Activated CD4-positive, alpha-beta T cell treated with anti-CD3 and anti-CD28 coated beads for 36 hours (primary cell): ENCODE results near the gene MAP3K14. TPM values are rescaled to one million over a fixed set of nuclear protein-coding genes. Genes with fewer than 3 reads are reported as not detected.

Source experiments
- ATAC-seq: fragments of 200-7000 bp; cut with Tn5 transposase; one replicate; pipeline ENCODE4 v1.10.0; 2021; ENCODE audit warnings: mild to moderate bottlenecking, moderate library complexity
- CTCF ChIA-PET: fragments of 350-600 bp; sonication (Branson Sonifier 250); formaldehyde crosslinking; loops from one replicate; lab custom pipeline; 2021; ENCODE audit warnings: antibody characterized with exemption; lab: Charles Lee
- POLR2A ChIA-PET: fragments of 350-600 bp; sonication (Branson Sonifier 250); formaldehyde crosslinking; loops from one replicate; lab custom pipeline; 2021; ENCODE audit warnings: antibody characterized with exemption, inconsistent platforms; lab: Charles Lee
- DNase-seq: peaks from one replicate; pipeline ENCODE4 v3.0.0-alpha.2; 2020
- H3K27ac Mint-ChIP-seq: one replicate; pipeline ENCODE4 v1.8.0; 2021; ENCODE audit warnings: mixed read lengths
- H3K27me3 Mint-ChIP-seq: one replicate; pipeline ENCODE4 v1.8.0; 2021; ENCODE audit warnings: mixed read lengths
- H3K36me3 Mint-ChIP-seq: one replicate; pipeline ENCODE4 v1.8.0; 2021; ENCODE audit warnings: low read depth, mixed read lengths
- H3K4me1 Mint-ChIP-seq: one replicate; pipeline ENCODE4 v1.8.0; 2021; ENCODE audit warnings: mixed read lengths
- H3K4me3 Mint-ChIP-seq: one replicate; pipeline ENCODE4 v1.8.0; 2021; ENCODE audit warnings: mild to moderate bottlenecking, moderate library complexity, mixed read lengths
- H3K9me3 Mint-ChIP-seq: one replicate; pipeline ENCODE4 v1.8.0; 2021; ENCODE audit warnings: low read depth, mixed read lengths
- intact Hi-C, 2 experiments: fragments of 100-400 bp; cut with DNase I in 1 of 2; cut with micrococcal nuclease in 1 of 2; formaldehyde crosslinking; loops; one replicate each; pipeline versions ENCODE4 v1.14.2 to v1.15.1; 2022 to 2024; cut with DNase I, micrococcal nuclease
- total RNA-seq, 2 experiments: library from RNA; stranded (reverse); gene quantifications; one replicate each; pipeline ENCODE4 v1.2.3, GENCODE V29; 2021

The MAP3K14 gene
- total RNA-seq, 2 experiments from 2014 or later: 50.3 to 52.5 TPM

DNA sequence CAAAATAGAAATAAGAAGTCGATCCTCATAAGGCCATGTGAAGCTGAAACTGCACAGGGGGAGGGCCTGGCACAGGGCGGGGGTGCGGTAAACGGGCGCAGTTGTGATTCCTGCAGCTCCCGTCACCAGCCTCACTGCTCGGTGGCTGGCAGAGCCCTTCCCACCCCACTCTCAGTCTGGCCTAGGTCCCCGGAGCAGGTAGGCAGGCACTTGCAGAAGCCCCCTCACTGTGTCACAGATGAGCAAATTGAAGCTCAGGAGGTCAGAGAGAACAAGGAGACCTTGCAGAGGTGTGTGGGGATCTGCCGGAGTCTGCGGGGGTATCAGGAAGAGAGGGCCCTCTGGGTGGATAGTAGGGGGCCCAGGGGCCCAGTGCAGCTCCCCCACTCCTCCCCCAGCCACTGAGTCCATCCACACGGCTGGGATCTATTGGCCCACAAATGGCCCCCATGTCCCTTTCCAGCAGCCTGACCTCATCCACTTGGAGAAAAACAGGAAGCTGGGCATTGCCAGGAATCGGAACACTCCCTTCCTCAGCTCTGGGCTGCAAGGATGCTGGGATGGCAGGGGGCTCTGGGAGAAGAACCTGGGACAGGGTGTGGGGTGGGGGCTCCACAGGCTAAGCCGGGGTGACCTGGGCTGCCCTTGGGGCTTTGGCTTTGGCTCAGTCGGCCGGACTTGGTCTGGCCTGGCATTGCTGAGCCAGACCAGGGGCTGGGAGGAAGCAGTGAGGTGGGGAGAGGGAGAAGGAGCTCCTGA is 21.4 kb upstream of the MAP3K14 start:
- ATAC-seq (no peak), DNase-seq (no peak)
- POLR2A ChIA-PET: no interaction called here
- Mint-ChIP-seq H3K4me3 (no peak overlapping the region), H3K9me3 (no peaks in the 10 kb centered on the region), H3K36me3 (no peaks in the 10 kb centered on the region), H3K27ac (no peak overlapping the region), H3K27me3 (peaks cover 2% of the 10 kb centered on the region), H3K4me1 (peaks cover 9% of the 10 kb centered on the region)
- intact Hi-C loops: no loop called here
- CTCF ChIA-PET: interaction anchor here (0.8 kb wide), 1 partner anchor 26 kb away, joined by 4 read pairs; no protein-coding TSS in a partner anchor

DNA sequence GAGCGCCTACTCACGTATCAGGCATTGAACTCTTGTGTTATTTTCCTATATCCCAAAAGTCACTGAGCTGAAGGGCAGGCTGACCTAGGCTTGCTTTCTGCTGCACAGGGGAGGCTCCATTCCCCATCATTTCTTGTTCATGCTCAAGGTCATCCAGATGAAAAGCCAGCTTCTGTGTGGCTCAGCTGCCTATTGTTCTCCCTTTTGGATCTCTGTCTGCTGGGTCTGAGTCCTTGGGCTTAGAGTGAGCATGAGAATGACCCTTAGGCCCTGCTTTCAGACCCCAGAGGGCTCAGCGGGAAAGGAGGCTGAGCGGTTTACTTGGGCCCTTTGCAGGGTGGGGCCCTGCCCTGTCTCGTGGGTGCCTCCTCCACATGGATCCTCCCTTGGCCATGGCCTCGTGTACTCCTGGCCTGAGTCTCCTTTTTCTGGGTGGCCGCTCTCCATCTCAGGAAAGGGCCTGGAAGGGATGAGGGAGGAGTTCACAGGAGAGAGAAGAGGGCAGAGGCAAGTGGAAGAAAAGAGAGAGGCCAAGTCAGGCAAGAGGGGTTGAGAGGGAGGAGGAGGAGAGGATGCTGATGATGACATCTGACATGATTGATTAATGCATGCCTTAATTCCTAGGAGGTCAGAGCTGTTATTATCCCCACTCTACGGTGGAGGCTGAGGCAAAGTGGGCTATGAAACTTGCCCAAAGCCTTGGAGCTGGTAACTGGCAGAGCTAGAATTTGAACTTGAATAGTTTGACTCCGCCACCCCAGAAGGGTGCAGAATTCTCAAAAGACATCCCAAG is 19.8 kb upstream of the MAP3K14 start:
- Mint-ChIP-seq H3K4me1 (peaks cover 14% of the 10 kb centered on the region), H3K27me3 (peaks cover 2% of the 10 kb centered on the region), H3K27ac (no peak overlapping the region), H3K4me3 (no peak overlapping the region), H3K36me3 (no peaks in the 10 kb centered on the region), H3K9me3 (no peaks in the 10 kb centered on the region)
- no peak for DNase-seq
- no peak for ATAC-seq
- intact Hi-C loops: no loop called here
- CTCF ChIA-PET: interaction anchor here (0.7 to 1.3 kb wide), 2 partner anchors 49 to 98 kb away, joined by 3 to 7 read pairs; no protein-coding TSS in a partner anchor
- POLR2A ChIA-PET: interaction anchor here (1.0 kb wide), 1 partner anchor 59 kb away, joined by 5 read pairs; no protein-coding TSS in a partner anchor

DNA sequence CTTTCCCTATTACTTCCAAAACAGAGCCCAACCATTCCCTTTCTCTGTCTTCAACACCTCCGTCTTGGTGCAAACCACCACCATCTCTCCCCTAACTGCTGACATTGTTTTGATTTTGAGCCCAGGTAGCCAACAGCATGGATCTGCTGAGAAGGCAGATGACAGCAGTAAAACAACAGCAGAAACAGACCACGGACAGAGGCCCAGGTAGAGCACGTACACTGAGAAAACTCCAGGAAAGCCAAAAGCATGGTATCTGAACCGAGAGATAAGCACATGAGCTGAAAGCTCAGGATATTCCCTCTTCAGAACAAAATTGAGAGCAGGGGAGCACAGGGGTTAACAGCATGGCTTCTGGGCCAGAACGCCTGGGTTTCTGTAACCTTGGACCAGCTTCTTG is 18.9 kb upstream of the MAP3K14 start:
- peaks cover 14% of the 10 kb centered on the region for H3K4me1 Mint-ChIP-seq
- no peak overlapping the region for H3K27ac Mint-ChIP-seq
- peaks cover 2% of the 10 kb centered on the region for H3K27me3 Mint-ChIP-seq
- DNase-seq: no peak
- POLR2A ChIA-PET: interaction anchor here (1.0 kb wide), 1 partner anchor 59 kb away, joined by 5 read pairs; no protein-coding TSS in a partner anchor
- H3K4me3 Mint-ChIP-seq: no peak overlapping the region
- no peak for ATAC-seq
- CTCF ChIA-PET: no interaction called here
- no peaks in the 10 kb centered on the region for H3K36me3 Mint-ChIP-seq
- H3K9me3 Mint-ChIP-seq: no peaks in the 10 kb centered on the region
- intact Hi-C loops: no loop called here

DNA sequence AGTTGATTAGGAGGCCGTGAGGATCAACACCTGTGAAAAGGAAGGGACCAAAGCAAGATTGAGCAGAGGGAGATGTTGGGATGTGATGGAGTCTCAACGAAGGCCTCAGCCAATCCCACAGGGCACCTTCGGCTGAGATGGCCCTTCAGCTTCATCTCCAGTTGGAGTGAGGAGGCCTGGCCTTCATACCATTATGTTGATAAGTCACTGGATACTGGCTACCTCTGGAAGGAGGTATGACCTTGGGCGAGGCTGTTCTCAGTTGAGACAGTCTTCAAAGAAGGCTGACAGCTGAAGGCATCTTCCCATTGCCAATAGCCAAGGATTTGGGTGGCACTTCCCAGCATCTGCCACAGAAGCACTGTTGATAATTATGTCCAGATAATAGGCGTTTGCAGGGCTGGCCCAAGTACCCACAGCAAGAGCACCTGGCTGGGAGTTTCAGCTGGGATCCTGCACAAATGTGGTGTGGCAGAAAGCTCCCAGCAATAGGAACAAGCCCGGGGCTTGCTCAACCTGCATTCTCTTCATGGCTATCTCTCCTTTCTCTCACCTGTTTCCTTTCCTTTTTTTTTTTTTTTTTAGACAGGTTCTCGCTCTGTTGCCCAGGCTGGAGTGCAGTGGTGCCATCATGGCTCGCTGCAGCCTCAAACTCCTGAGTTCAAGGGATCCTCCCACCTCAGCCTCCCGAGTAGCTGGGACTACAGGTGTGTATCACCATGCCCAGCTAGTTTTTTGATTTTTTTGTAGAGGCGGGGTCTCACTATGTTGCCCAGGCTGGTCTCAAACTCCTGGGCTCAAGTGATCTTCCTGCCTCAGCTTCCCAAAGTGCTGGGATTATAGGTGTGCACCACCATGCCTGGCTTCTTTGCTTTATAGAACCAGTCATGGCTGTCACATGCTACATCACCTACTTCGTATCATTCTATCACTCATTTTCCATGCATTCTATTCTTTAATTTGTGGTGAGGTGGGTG is 18.2 kb upstream of the MAP3K14 start:
- CTCF ChIA-PET: interaction anchor here (1.4 to 1.8 kb wide), 3 partner anchors 9 to 58 kb away, joined by 4 to 5 read pairs (median 5); no protein-coding TSS in a partner anchor
- no peak overlapping the region for H3K27ac Mint-ChIP-seq
- peaks cover 2% of the 10 kb centered on the region for H3K27me3 Mint-ChIP-seq
- no peaks in the 10 kb centered on the region for H3K9me3 Mint-ChIP-seq
- DNase-seq (no peak), ATAC-seq (no peak)
- POLR2A ChIA-PET: interaction anchor here (1.0 kb wide), 1 partner anchor 58 kb away, joined by 5 read pairs; no protein-coding TSS in a partner anchor
- peaks cover 14% of the 10 kb centered on the region for H3K4me1 Mint-ChIP-seq
- intact Hi-C loops: no loop called here
- H3K4me3 Mint-ChIP-seq: no peak overlapping the region
- H3K36me3 Mint-ChIP-seq: no peaks in the 10 kb centered on the region

DNA sequence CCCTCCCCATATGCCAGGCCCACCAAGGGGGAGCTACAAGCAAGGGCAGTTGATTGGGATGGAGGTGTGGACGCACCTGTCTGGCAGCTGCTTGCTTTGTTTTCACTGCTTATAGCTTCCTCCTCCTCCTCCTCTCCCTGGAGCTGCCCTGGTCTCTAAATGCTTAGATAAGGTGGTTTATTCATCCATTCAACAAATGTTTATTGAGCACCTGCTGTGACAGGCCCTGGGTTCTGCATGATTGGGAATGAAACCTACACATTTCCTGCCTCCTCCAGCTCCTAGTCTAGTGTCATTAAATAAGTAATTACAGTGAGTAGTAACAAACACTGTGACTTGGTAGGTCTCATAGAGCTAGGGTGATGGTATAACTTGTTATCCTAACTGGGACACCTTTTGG is 17.4 kb upstream of the MAP3K14 start:
- H3K27ac Mint-ChIP-seq: no peak overlapping the region
- DNase-seq: no peak
- ATAC-seq: no peak
- intact Hi-C loops: no loop called here
- ChIA-PET CTCF (interaction anchor here (0.5 to 1.8 kb wide), 4 partner anchors 8 to 57 kb away, joined by 3 to 5 read pairs (median 4); no protein-coding TSS in a partner anchor), POLR2A (interaction anchor here (1.0 kb wide), 1 partner anchor 17 kb away, joined by 3 read pairs; the partner anchor contains the start of gene MAP3K14)
- no peaks in the 10 kb centered on the region for H3K36me3 Mint-ChIP-seq
- no peak overlapping the region for H3K4me3 Mint-ChIP-seq
- H3K9me3 Mint-ChIP-seq: no peaks in the 10 kb centered on the region
- peaks cover 14% of the 10 kb centered on the region for H3K4me1 Mint-ChIP-seq
- no peaks in the 10 kb centered on the region for H3K27me3 Mint-ChIP-seq

DNA sequence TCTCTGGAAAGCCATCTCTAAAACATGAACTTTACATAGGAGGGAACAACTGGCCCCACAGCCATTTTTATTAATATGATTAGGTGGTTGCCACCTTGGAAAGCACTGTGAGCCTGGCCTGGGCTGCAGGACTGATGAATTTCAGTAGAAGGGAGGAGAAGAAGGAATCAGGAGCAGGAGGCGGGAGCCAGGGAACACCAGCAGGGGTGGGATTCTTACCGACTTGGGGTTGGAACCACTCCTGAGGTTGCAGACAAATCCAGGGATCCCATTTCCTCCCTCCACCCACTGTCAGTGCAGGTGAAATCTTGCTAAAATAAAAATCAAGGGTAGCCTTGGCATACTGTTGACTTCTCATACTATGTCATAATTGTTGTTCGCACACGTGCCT is 16.9 kb upstream of the MAP3K14 start:
- ATAC-seq: no peak
- Mint-ChIP-seq H3K27ac (no peak overlapping the region), H3K9me3 (no peaks in the 10 kb centered on the region), H3K4me1 (peaks cover 14% of the 10 kb centered on the region), H3K27me3 (no peaks in the 10 kb centered on the region), H3K4me3 (no peak overlapping the region), H3K36me3 (no peaks in the 10 kb centered on the region)
- CTCF ChIA-PET: interaction anchor here (0.5 to 1.8 kb wide), 6 partner anchors 8 to 161 kb away, joined by 3 to 5 read pairs (median 4); no protein-coding TSS in a partner anchor
- DNase-seq: no peak
- POLR2A ChIA-PET: interaction anchor here (1.0 kb wide), 1 partner anchor 17 kb away, joined by 3 read pairs; the partner anchor contains the start of gene MAP3K14
- intact Hi-C loops: no loop called here

DNA sequence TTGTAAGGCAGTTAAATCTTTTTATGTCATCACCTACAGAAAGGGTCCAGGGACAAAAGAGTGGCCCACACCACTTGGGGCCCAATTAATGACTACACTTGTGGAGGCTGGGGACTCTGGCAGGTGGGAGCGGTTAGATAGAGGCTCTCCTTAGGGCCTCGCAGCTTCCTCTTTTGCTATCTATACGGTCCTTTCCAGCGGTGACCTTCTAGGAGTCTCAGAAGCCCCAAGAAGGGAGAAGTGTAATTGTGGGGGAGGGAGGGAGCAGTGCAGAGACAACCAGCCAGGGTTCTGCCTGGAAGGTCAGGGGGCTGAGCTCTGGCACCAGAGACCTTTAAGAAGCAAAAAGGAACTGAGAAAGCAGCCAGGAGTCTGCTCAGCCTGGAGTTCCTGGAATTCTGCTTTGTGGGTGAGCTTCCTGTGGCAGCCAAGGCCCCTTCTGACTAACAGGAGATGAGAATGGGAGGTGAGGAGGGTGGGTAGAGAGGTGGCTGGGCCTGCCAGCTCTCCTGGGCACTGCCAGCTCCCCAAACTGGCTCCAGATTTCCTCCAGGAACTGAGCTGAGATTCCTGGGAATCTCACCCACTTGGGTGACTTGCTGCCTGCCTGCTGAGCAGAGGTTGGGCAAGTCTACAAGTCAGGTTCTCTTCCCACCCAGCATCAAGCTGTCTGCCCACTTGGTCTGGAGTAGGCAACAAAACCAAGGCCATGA is 16.3 kb upstream of the MAP3K14 start:
- ATAC-seq: peak; percentile 48

DNA sequence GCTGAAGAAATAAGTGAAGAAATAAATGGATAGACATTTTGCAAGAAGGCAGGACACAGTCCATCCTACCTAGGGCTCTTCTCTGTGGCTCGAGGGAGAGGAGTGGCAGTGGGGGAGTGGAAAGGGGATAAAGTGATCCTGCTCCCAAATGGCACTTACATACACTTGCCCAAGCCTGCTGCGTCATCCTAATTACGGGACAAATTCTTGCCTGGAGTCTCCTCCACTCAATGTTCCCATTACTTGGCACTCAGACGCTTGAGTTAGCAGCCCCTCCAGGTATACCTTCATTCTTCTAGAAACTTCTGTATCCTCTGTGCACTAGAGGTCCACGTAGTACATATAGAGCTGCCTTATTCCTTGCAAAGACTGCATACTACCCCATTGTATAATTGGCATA is 15.7 kb upstream of the MAP3K14 start:
- CTCF ChIA-PET: interaction anchor here (0.6 kb wide), 1 partner anchor 881 kb away, joined by 3 read pairs; no protein-coding TSS in a partner anchor
- POLR2A ChIA-PET: no interaction called here
- intact Hi-C loops: no loop called here
- ATAC-seq (no peak), DNase-seq (no peak)
- no peaks in the 10 kb centered on the region for H3K36me3 Mint-ChIP-seq
- no peak overlapping the region for H3K4me3 Mint-ChIP-seq
- no peak overlapping the region for H3K27ac Mint-ChIP-seq
- no peaks in the 10 kb centered on the region for H3K27me3 Mint-ChIP-seq
- H3K9me3 Mint-ChIP-seq: no peaks in the 10 kb centered on the region
- H3K4me1 Mint-ChIP-seq: peaks cover 14% of the 10 kb centered on the region

More for the DNA sequence above, 16.3 kb upstream of the MAP3K14 start:
- Mint-ChIP-seq H3K9me3 (no peaks in the 10 kb centered on the region), H3K27me3 (no peaks in the 10 kb centered on the region), H3K27ac (no peak overlapping the region), H3K4me1 (peaks cover 14% of the 10 kb centered on the region), H3K4me3 (no peak overlapping the region), H3K36me3 (no peaks in the 10 kb centered on the region)
- no peak for DNase-seq
- CTCF ChIA-PET: interaction anchor here (0.5 to 1.8 kb wide), 5 partner anchors 13 to 880 kb away, joined by 3 to 5 read pairs (median 3); no protein-coding TSS in a partner anchor
- intact Hi-C loops: no loop called here
- POLR2A ChIA-PET: interaction anchor here (1.0 kb wide), 1 partner anchor 16 kb away, joined by 3 read pairs; the partner anchor contains the start of gene MAP3K14

DNA sequence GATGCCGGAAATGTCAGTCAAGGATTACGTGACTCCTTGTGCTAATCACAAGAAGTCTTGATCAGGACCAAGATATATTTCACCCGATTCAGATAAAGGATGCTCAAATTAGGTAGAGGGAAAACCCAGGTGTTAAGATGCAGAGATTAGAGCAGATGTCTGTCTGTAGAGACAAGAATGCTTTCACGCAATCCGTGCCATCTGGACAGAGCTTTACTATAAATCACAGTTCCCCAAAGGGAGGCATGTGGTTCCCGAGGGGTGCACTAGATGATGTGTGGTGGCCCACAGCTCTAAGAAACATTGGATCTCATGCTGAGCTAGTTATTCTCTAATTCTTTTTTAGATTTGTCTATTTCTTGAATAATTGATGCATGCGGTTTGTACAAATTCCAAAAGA is 9.8 kb upstream of the MAP3K14 start:
- CTCF ChIA-PET: interaction anchor here (0.8 to 1.6 kb wide), 5 partner anchors 8 to 49 kb away, joined by 3 to 5 read pairs (median 3); no protein-coding TSS in a partner anchor
- H3K4me3 Mint-ChIP-seq: no peak overlapping the region
- H3K36me3 Mint-ChIP-seq: no peaks in the 10 kb centered on the region
- no peaks in the 10 kb centered on the region for H3K27me3 Mint-ChIP-seq
- H3K27ac Mint-ChIP-seq: no peak overlapping the region
- no peaks in the 10 kb centered on the region for H3K9me3 Mint-ChIP-seq
- peaks cover 6% of the 10 kb centered on the region for H3K4me1 Mint-ChIP-seq
- no peak for ATAC-seq
- intact Hi-C loops: no loop called here
- no peak for DNase-seq
- POLR2A ChIA-PET: interaction anchor here (0.6 to 1.5 kb wide), 2 partner anchors 9 to 10 kb away, joined by 3 read pairs; partner anchors contain the start of gene MAP3K14

DNA sequence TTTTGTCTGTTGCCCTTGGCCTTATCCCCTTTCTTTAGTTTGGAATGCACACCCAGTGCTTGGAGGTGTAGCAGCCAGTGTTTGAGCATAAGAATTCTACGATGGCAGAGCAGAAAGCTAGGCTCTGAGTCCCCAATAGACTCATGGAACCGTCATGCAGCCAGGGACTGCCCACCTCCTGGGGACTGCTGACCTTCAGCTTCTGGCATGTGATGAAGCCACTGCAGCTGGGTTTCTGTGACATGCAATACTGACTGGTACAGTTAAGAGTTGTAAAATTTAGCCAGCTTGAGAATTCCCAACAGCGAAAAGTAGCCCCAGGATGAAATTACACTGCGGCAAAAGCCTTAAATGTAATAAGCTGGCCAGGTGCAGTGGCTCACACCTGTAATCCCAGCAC is 9.0 kb upstream of the MAP3K14 start:
- Mint-ChIP-seq H3K27ac (no peak overlapping the region), H3K27me3 (no peaks in the 10 kb centered on the region), H3K9me3 (no peaks in the 10 kb centered on the region), H3K36me3 (no peaks in the 10 kb centered on the region), H3K4me1 (peaks cover 14% of the 10 kb centered on the region), H3K4me3 (no peak overlapping the region)
- CTCF ChIA-PET: interaction anchor here (1.0 to 1.6 kb wide), 4 partner anchors 9 to 120 kb away, joined by 3 to 5 read pairs (median 4); no protein-coding TSS in a partner anchor
- intact Hi-C loops: no loop called here
- DNase-seq (no peak), ATAC-seq (no peak)
- POLR2A ChIA-PET: interaction anchor here (1.5 kb wide), 1 partner anchor 9 kb away, joined by 3 read pairs; the partner anchor contains the start of gene MAP3K14
